PC-3 (cell line): ENCODE measurements around the gene MLLT10. TPM values are rescaled to one million over a fixed set of nuclear protein-coding genes. Genes with fewer than 3 reads are reported as not detected.

Experiments
- ATAC-seq: fragments of 200-7000 bp; cut with Tn5 transposase; 2 replicates; pipeline ENCODE4 v1.9.1; 2020; ENCODE audit warnings: mild to moderate bottlenecking, moderate library complexity
- BruUV-seq: library from RNA; stranded (reverse); fragments of 400-500 nt; replicated peaks from 2 replicates; lab custom pipeline; 2021; lab: Mats Ljungman, UMichigan
- CTCF ChIA-PET: fragments of 300-600 bp; sonication (Branson Sonifier 250); formaldehyde crosslinking; loops from one replicate; lab custom pipeline; 2022; ENCODE audit warnings: antibody characterized with exemption; lab: Charles Lee
- POLR2A ChIA-PET: fragments of 300-600 bp; sonication (Branson Sonifier 250); formaldehyde crosslinking; loops from one replicate; lab custom pipeline; 2022; ENCODE audit warnings: antibody characterized with exemption; ENCODE audit not compliant: unreplicated experiment; lab: Charles Lee
- DNase-seq: peaks from one replicate; pipeline ENCODE4 v3.0.0-alpha.2; 2015
- H2AFZ ChIP-seq: fragments of 300-600 bp; sonication (generic); 2 replicates; pipeline ENCODE4 v1.6.0; 2016; ENCODE audit warnings: antibody characterized with exemption, low read length
- H3F3A ChIP-seq: fragments of 300-600 bp; sonication (generic); one replicate; pipeline ENCODE4 v1.6.0; 2017; ENCODE audit warnings: antibody characterized with exemption, low read length, control low read depth, mild to moderate bottlenecking; ENCODE audit not compliant: unreplicated experiment
- H3K27ac ChIP-seq: fragments of 300-600 bp; sonication (generic); 2 replicates; pipeline ENCODE4 v1.5.1; 2016; ENCODE audit warnings: mild to moderate bottlenecking, low read length
- H3K27me3 ChIP-seq: fragments of 300-600 bp; sonication (generic); 2 replicates; pipeline ENCODE4 v1.6.1; 2016; ENCODE audit warnings: low read length, mixed read lengths
- H3K36me3 ChIP-seq: fragments of 300-600 bp; sonication (generic); 2 replicates; pipeline ENCODE4 v1.6.1; 2016; ENCODE audit warnings: low read depth, mixed run types, low read length, mixed read lengths
- H3K4me1 ChIP-seq: fragments of 300-600 bp; sonication (generic); 2 replicates; pipeline ENCODE4 v1.5.1; 2016; ENCODE audit warnings: low read length; ENCODE audit not compliant: insufficient read depth
- H3K4me2 ChIP-seq: fragments of 300-600 bp; sonication (generic); 2 replicates; pipeline ENCODE4 v1.6.0; 2016; ENCODE audit warnings: low read length
- H3K4me3 ChIP-seq: fragments of 300-600 bp; sonication (generic); 2 replicates; pipeline ENCODE4 v1.5.1; 2016; ENCODE audit warnings: mild to moderate bottlenecking, low read length, mixed read lengths
- H3K79me2 ChIP-seq: fragments of 300-600 bp; sonication (generic); 2 replicates; pipeline ENCODE4 v1.6.1; 2017; ENCODE audit warnings: low read length, mixed read lengths
- H3K9ac ChIP-seq: fragments of 300-600 bp; sonication (generic); 2 replicates; pipeline ENCODE4 v1.6.0; 2016; ENCODE audit warnings: mild to moderate bottlenecking, low read length
- H3K9me2 ChIP-seq: fragments of 300-600 bp; sonication (generic); replicated peaks from 2 replicates; pipeline ENCODE4 v1.6.1; 2016; ENCODE audit warnings: mixed run types, low read length, mixed read lengths
- H3K9me3 ChIP-seq: fragments of 300-600 bp; sonication (generic); 2 replicates; pipeline ENCODE4 v1.6.1; 2016; ENCODE audit warnings: low read length, mixed read lengths
- H4K20me1 ChIP-seq: fragments of 300-600 bp; sonication (generic); 2 replicates; pipeline ENCODE4 v1.6.1; 2016; ENCODE audit warnings: low read length, mixed read lengths
- EZH2 ChIP-seq: fragments of 300-600 bp; sonication (generic); IDR thresholded peaks from one replicate; pipeline ENCODE4 v1.6.1; 2017; ENCODE audit warnings: antibody characterized with exemption, mild to moderate bottlenecking, low read length; ENCODE audit not compliant: unreplicated experiment
- EZH2phosphoT487 ChIP-seq: fragments of 300-600 bp; sonication (generic); IDR thresholded peaks from 2 replicates; pipeline ENCODE4 v1.6.1; 2018; ENCODE audit warnings: mild to moderate bottlenecking, antibody characterized with exemption, low read length, borderline replicate concordance
- intact Hi-C: fragments of 100-400 bp; cut with micrococcal nuclease; formaldehyde crosslinking; loops from 2 replicates; pipeline ENCODE4 v1.9.0; 2023
- total RNA-seq: library from RNA; depleted of rRNA; stranded (reverse); fragments of >200 nt; gene quantifications from 2 replicates; pipeline ENCODE4 v1.2.3, GENCODE V29; 2014
- TF ChIP-seq, protein P1 (sequence below): fragments of 300-600 bp; sonication (generic); conservative IDR thresholded peaks from 2 replicates; pipeline ENCODE4 v1.5.1; 2017; ENCODE audit warnings: antibody characterized with exemption, low read depth, mild to moderate bottlenecking, low read length

Gene MLLT10
- total RNA-seq, 1 experiment from 2014 or later = 32.5 TPM

DNA sequence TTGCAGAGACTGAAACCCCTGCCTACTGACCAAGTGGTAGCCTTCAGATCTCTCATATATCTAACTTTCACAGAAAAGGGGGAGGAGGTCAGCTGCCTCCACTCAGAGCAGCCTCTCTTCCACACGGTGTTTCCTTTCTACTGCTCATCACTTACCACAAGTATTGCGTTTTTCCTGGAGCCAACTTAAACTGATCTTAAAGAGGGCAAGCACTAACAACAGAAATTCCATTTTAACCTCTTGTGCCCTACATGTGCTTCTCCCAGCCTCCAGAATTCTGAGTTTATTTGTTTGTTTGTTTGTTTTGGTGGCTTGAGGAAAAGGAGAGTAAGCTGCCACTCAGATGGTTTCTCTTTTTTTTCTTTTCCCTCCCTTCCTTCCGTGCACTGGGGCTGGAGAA, 27.7 kb upstream of the MLLT10 start:
- POLR2A ChIA-PET = no interaction called here
- intact Hi-C loops = no loop called here

DNA sequence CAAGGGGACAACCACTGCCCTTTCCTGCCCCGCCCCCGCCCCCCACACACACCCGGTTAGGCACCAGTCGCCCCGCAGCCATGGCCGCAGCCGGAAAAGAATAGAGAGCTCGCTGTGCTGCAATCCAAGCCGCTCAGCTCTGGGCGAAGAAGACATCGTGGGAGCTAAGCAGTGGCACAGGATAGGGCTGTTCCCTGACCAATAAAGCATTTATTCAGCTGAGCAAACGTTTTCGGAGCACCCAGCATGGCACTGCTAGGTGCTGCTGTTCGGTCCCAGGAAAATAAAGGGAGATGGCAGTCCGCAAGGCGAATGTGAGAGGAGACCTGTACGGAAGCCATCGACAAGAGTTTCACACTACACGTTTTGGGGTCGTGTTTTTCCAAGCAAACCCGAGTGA, 26.9 kb upstream of the MLLT10 start:
- Histone ChIP-seq H3F3A (no peaks in the 10 kb centered on the region), H3K4me1 (no peaks in the 10 kb centered on the region), H3K79me2 (no peaks in the 10 kb centered on the region), H3K9ac (no peak overlapping the region), H3K36me3 (no peaks in the 10 kb centered on the region), H3K4me2 (no peak overlapping the region), H3K9me3 (no peaks in the 10 kb centered on the region), H3K9me2 (no peaks in the 10 kb centered on the region), H3K27ac (no peak overlapping the region), H3K27me3 (no peaks in the 10 kb centered on the region), H2AFZ (no peak overlapping the region), H4K20me1 (no peaks in the 10 kb centered on the region), H3K4me3 (no peak overlapping the region)
- POLR2A ChIA-PET = no interaction called here
- CTCF ChIA-PET = no interaction called here
- ATAC-seq = no peak
- intact Hi-C loops = no loop called here
- TF ChIP-seq EZH2phosphoT487 = no peak
- no peak for TF ChIP-seq EZH2
- TF ChIP-seq, protein P1, sequence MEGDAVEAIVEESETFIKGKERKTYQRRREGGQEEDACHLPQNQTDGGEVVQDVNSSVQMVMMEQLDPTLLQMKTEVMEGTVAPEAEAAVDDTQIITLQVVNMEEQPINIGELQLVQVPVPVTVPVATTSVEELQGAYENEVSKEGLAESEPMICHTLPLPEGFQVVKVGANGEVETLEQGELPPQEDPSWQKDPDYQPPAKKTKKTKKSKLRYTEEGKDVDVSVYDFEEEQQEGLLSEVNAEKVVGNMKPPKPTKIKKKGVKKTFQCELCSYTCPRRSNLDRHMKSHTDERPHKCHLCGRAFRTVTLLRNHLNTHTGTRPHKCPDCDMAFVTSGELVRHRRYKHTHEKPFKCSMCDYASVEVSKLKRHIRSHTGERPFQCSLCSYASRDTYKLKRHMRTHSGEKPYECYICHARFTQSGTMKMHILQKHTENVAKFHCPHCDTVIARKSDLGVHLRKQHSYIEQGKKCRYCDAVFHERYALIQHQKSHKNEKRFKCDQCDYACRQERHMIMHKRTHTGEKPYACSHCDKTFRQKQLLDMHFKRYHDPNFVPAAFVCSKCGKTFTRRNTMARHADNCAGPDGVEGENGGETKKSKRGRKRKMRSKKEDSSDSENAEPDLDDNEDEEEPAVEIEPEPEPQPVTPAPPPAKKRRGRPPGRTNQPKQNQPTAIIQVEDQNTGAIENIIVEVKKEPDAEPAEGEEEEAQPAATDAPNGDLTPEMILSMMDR = no peak
- DNase-seq = no peak
- no TSS peak for BruUV-seq

More for the DNA sequence above, 27.7 kb upstream of the MLLT10 start:
- no peaks in the 10 kb centered on the region for H3K36me3 ChIP-seq
- H3K27me3 ChIP-seq = no peaks in the 10 kb centered on the region
- no peaks in the 10 kb centered on the region for H3K9me3 ChIP-seq
- no peaks in the 10 kb centered on the region for H3K9me2 ChIP-seq
- TF ChIP-seq, protein P1 = no peak
- TF ChIP-seq EZH2phosphoT487 (no peak), EZH2 (no peak)
- CTCF ChIA-PET = no interaction called here
- no TSS peak for BruUV-seq
- H3K4me2 ChIP-seq = no peak overlapping the region
- no peak for DNase-seq
- H4K20me1 ChIP-seq = no peaks in the 10 kb centered on the region
- no peaks in the 10 kb centered on the region for H3F3A ChIP-seq
- H3K4me3 ChIP-seq = no peak overlapping the region
- ATAC-seq = no peak
- H3K27ac ChIP-seq = no peak overlapping the region
- H3K9ac ChIP-seq = no peak overlapping the region
- no peak overlapping the region for H2AFZ ChIP-seq
- H3K79me2 ChIP-seq = no peaks in the 10 kb centered on the region
- no peaks in the 10 kb centered on the region for H3K4me1 ChIP-seq

DNA sequence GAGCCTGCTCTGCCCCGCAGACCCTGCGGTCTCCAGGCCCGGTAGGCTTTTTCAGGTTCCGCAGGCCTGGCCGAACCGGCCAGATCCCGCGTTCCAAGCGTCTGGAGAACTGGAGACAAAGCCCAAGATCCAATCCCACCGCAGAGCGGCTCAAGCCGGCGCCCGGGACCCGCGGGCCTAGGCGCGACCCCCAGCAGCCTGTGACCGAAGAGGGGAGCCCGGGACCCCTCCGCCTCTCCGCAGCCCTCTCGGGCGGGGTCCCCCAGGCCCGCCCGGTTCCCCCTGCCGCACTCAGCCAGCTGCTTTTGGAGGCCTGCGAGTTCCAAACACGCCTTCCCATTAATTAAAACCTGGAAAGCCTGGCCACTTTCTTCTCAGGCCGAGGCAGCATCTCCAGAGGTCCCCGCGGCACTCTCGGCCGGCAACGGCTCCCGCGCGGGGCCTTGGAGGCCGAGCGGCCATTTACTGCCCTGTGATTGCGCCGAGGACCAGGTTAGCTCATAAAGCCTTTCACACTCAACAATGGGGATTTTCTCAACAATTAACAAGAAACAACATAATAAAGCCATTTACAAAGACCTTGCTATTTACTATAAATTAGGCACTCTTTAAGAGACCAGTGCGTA, 25.2 kb upstream of the MLLT10 start:
- H3F3A ChIP-seq = no peaks in the 10 kb centered on the region
- H3K9me2 ChIP-seq = no peaks in the 10 kb centered on the region
- ATAC-seq (no peak), DNase-seq (no peak)
- intact Hi-C loops = no loop called here
- no peak overlapping the region for H3K27ac ChIP-seq
- H3K4me1 ChIP-seq = no peaks in the 10 kb centered on the region
- no peak overlapping the region for H3K9ac ChIP-seq
- H3K27me3 ChIP-seq = no peaks in the 10 kb centered on the region
- no peaks in the 10 kb centered on the region for H4K20me1 ChIP-seq
- ChIA-PET POLR2A (no interaction called here), CTCF (no interaction called here)
- H3K4me2 ChIP-seq = no peak overlapping the region
- H3K9me3 ChIP-seq = no peaks in the 10 kb centered on the region
- no peak overlapping the region for H3K4me3 ChIP-seq
- no peak overlapping the region for H2AFZ ChIP-seq
- H3K79me2 ChIP-seq = no peaks in the 10 kb centered on the region
- no TSS peak for BruUV-seq
- TF ChIP-seq EZH2 = no peak
- TF ChIP-seq, protein P1 = no peak
- no peak for TF ChIP-seq EZH2phosphoT487
- H3K36me3 ChIP-seq = no peaks in the 10 kb centered on the region
